GM18499 (cell line): ENCODE results near the gene RCE1.

Experiments used
- ATAC-seq: cut with Tn5 transposase; IDR thresholded peaks from one replicate; pipeline ENCODE4 v1.9.1; 2021; ENCODE audit warnings: moderate number of reproducible peaks; ENCODE audit not compliant: insufficient read depth, unreplicated experiment

RCE1 gene

GRCh38 chr11:66868082-66868725 lies 25.0 kb downstream of the RCE1 start:
- ATAC-seq: no peak

DNA sequence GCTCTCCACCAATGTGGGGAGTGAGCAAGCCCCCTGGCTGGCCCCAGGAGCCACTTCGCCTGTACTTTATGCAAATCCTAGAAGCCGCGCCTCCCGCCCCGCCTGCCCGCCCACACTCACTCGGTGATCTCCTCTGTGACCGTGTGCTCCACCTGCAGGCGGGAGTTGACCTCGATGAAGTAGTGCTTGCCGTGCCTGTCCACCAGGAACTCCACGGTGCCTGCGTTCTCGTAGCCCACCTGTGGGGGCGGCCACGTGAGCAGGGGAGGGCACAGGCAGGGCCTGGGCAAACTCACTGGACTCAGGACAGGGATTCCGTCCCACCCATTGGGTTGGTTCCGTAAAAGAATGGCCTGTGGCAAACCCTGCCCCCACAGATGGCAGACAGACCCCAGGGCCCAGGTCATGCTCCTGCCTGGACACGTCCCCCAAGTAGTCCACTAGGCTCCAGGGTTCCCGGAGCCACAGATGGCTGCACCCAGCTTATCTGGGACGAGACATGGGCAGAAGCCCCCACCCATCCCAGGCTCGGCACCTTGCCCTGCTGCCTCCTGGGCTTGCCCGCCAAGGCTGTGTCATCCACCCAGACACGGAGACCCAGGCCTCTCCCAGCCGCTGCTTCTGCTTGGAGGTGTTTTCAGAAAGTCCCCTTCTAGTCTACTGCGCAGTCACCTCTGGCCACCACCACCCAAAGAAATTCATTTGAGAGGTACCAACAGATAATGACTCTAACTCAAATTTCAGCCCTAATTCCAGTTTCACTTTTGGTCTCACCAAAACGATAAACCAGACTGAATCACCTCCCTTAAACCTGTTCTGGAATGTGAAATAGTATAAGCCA lies 25.7 kb downstream of the RCE1 start:
- ATAC-seq: peak; percentile 69

DNA sequence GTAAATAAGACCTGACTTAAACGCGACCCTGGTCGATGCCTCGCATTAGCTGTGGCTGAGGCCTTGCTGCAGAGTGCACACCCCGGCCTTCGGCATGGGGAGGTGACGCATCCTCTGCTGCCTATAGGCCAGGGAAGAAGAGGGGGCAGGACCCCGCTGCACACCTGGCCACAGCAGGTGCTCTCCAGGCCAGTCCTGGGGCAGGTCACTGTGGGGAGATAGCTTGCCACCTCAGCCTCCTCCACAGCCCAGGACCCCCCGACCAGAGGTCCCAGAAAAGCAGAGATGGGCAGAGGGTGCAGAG lies 26.3 kb downstream of the RCE1 start:
- no peak for ATAC-seq

DNA sequence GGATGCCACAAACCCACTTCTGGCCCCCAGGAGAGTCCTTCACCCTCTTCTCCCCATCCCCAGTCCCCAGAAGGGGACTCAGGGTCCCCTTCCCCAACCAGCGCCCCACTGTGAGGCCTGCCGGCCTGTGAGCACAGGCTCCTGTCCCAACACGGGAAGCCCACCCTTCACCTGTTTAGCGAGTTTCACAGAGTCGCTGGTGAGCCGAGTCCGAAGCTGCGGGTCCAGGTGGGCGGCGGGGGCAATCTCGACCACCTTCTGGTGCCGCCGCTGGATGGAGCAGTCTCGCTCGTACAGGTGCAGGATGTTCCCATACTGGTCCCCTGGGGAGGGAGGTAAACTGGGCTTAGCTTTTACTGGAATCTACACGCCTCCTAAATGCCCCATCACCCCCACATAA lies 26.9 kb downstream of the RCE1 start:
- no peak for ATAC-seq

DNA sequence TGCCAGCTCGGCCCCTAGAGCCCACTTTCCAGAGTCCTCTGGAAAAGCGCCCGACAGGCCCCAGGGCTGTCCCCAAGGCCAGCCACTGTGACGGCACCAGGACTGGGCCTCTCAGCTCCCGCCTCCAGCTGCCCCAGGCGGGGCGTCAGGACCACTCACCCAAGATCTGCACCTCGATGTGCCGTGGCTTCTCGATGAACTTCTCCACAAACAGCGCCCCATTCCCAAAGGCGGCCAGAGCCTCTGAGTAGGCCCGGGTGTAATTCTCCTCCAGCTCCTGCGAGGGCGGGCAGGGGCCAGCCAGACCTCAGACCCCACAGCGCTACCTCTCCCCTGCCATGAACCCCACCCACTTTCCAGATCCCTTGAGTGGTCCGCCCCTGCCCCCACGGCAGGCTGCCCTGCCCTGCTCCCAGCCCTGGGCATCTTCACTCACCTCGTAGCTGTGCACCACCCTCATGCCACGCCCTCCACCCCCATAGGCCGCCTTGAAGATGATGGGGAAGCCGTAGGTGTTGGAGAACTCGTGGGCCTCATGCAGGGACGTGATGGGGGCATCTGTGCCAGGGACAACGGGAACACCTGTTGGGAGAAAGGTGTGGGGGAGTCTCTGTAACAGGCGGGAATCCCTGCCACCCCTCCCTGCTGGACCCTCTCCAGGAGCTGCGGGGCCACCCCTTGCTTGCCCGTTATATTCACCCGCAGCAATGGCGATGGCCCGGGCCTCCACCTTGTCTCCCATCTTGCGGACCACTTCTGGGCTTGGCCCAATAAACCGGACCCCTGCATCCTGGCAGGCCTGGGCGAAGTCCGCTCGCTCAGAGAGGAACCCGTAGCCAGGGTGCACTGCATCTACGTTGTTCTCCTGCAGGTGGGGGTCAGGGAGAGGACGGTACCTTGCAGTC lies 27.6 kb downstream of the RCE1 start:
- no peak for ATAC-seq

DNA sequence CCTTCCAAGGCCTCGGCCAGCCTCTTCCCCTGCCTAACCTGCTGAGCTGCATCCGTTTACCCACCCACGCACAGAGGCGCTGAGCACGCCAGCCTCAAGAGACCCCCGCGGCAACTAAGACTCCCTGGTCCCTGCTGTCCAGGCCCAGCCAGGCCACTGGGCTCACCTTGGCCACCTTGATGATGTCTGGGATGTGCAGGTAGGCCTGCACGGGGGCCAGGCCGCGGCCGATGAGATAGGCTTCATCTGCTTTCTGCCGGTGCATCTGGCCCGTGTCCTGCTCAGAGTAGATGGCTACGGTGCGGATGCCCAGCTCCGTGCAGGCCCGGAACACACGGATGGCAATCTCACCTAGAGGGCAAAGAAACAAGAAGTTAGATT lies 28.3 kb downstream of the RCE1 start:
- no peak for ATAC-seq

DNA sequence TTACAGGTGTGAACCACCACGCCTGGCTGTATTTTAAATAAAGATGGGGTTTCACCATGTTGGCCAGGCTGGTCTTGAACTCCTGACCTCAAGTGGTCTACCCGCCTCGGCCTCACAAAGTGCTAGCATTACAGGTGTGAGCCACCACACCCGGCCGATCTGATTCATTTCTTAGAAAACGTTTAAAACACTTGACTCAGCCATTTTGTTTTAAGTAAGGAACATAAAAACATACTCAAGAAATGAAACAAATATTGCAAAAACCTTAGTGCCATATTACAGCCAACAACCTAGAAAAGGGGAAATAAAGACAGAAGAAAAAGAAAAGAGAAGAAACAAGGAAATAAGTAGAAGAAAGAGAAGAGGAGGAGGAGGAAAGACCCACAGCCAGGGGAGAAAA lies 31.0 kb downstream of the RCE1 start:
- no peak for ATAC-seq

DNA sequence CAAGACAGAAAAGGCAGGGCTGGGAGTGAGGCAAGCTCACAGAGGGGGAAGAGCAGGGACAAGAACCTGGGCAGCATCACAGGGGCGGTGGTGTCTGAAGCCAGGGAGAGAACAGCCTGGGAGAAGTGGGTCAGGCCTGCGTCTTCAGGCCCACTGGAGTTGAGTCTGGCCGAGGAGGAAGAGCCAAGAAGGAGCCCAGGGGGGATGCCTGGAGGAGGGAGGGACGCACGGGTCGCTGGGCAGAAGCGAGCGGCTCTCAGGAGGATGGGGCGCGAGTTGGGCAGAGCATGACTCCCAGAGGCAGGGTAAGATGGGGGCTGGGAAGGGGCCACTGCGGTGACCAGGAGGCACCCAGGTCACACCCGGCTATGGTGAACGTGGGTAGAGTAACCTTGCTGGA lies 32.1 kb downstream of the RCE1 start:
- no peak for ATAC-seq

GRCh38 chr11:66877588-66878385 lies 34.5 kb downstream of the RCE1 start:
- no peak for ATAC-seq

- no peak for ATAC-seq
These were observed 35.2 kb downstream of the RCE1 start for GRCh38 chr11:66878474-66878873.

DNA sequence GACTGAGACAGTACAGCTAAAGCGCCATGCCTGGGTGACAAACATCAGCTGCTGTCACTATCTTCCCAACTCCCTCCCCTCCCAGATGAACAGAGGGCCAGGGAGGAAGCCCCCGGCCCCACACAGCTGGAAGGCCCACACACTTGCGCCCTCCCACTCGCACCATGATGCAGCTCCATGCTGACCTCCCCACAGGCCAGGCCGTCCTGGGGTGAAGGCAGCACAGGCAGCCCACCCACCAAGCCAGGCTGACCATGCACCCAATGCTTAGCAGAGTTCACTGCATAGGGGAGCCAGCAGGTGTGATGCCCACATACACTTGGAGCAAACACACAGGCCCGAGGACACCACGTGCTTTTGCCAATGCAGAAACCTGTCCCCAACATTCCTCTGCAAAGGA lies 35.8 kb downstream of the RCE1 start:
- no peak for ATAC-seq

DNA sequence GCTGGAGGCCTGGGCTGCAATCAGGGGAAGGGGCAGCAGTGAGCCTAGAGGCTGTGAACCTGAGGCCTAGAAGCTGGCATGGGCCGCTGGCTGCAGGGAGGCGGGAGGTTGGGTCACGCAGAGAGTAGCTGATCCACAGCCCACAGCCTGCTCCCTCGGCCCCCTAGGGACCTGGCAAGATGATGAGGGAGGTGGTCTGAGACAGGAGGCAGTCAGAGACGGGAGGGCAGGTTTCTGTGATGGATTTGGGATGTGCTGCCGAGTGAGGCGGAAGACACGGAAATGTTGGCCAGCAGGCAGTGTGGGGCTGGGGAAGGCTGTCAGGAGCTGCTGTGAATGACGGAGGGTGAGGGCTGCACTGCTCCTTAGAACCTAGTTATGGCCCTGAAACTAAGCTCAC lies 36.3 kb downstream of the RCE1 start:
- no peak for ATAC-seq

DNA sequence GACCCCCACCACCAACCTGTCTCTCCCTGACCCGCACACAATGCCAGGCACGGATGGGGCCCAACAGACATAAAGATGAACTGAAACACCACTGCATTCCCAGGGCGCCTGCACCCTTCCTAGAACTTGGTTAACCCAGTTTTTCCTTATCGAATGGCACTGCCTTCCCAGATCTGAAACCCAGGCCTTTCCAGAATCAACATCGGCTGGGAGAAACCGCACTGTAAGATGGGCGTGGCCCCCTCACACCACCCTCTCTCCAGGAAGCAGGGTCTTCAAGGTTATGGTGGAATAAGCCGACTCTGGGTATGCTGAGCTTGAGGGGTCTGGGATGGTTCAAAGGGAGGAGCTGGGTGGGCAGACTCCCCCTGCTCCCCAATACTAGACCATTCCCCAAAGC lies 36.8 kb downstream of the RCE1 start:
- no peak for ATAC-seq

DNA sequence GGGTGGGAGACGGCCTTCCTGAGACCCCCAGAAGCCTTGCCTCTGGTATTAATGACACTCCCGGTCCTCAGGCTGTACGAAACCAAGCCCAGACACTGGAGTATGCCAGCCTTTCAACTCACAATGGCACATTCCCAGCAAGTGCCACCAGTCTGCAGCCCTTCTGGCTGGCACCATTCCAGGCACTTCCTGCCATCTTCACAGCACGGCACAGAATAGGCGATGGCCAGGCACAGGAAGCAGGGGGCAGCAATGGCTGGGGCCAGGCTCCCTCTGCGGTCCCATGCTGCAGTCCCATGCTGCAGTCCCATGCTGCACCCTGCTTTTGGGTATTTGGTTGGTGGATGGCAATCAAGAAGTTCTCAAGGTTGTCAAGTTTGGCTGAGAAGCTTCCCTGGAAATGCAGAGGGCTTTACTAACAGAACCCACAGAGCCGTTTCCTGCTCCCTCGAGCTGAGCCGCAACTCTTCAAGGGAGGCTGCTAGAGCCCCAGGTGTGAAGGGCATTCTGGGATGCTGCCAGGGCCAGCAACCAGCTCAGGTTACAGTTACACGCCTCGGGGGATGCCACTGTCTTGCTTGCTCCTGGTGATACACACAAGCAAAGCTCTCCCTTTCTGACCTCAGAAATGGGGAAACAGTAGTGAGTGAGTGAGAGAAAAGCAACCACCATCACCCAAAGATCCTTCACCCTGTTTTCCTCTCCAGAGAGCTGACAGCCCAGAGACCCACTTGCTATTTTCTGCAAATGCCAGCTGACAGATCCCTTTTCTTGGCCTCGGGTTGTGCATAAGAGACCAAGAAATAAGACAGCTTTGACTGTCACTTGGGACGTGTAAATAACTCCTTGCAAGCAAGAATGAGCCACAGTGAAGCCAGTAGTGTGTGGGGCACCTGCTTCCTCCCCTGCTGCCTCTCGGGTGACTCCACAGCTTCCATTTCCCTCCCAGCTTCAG lies 37.5 kb downstream of the RCE1 start:
- no peak for ATAC-seq

DNA sequence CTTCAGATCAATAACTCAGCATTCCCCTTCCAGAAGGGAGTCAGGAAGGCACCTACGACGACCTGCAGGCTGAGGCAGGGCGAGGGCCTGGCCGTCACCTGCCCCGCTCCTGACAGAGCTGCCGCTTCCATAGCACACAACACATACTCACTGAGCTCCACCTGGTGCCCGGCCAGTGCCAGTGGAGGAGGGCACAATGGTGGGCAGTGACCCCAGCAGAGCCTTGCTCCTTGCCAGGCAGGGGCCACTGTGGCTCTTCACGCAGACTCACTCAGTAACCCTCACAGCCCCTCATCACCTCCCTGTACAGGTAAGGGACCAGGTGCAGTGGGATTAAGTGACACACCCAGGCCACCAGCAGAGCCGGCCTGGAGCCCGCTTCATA lies 38.2 kb downstream of the RCE1 start:
- ATAC-seq: no peak

GRCh38 chr11:66881927-66882452 lies 38.7 kb downstream of the RCE1 start:
- ATAC-seq: no peak

DNA sequence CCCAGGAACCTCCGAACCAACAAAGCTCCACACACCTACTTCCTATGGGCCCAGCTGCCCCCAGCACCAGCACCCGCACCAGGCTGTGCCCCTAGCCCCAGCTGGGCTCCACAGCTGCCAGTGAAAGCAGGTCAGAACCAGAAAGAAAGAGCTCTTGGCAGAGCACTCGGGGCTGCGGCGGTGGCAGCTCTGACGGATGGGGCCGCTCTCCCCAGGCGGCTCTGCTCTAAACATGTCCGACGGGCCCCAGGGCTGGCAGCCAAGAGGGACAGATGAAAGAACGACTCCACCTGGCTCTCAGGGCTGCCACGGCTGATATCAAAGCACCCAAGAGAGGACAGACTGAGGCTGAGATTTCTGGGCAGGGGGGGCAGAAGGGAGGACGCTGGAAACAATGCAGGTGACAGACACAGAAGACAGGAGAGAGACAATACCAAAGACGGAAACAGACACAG lies 39.3 kb downstream of the RCE1 start:
- no peak for ATAC-seq

DNA sequence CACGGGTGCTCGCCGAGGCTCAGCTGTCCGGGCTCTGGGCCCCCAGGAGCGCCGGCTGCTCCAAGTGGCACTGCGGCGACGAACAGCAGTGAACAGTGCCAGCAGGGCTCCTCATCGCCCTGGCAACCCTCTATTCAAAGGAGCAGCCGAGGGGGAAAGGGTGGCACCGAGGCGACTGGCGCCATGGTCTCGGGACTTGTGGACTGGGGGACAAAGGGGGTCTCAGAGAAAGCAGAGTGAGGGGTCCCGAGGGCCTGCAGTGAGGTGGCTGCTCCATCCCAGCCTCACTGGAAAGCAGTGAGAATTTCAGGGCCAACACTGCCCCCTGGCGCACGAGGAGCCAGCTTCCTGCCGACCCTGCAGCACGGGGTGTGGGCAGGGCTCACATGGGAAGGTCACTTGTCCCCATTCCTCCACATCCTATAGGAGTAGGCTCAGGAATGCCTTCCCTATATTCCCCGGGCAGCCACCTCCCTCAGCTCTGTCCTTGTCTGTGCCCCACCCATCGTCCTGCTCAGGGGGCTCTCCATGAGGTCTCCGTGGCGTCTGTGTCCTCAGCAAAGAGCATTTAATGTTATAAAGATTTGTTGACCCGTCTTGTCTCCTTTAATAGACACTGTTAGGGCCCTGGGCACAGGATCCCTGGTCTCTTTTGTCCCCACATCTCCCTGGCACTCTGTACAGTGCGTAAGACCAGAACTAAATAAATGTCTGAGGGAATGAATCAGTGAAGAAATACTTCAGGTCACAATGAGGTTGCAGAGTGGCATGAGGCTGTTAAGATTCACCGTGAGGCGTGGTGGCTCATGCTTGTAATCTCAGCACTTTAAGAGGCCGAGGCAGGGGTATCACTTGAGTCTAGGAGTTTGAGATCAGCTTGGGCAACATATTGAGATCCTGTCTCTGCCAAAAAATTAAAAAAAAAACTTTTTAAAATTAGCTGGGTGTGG lies 40.0 kb downstream of the RCE1 start:
- ATAC-seq: no peak
